ENCODE measurements around the gene ITGB8.

DNA sequence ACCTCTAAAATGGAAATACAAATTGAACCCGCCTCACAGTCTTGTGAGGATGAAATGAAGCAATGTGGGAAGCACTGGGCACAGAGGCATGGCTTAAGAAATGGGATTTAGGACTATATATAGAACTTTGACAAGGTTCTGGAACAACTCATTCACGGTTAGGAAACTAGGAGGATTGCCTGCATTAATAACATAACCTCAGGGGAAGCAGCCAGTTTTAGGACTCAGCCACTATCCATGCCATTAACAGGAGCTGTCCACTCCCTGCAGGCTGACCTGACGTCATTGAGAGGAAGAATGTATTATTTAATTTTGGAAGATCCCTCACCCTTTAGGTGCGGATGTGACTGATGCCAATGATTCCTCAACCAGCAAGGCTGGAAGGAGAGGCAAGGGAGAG lies 34.8 kb downstream of the ITGB8 start:
- TF ChIP-seq GATA2 (IDR thresholded peaks at IDR 0.05; ENCODE audit: low read depth, low read length) = no peak
- no peak for TF ChIP-seq GATA3 (IDR thresholded peaks at IDR 0.05; ENCODE audit: low read depth, low read length)

All from SH-SY5Y (cell line).